IPS DF 4.7 (cell line): ENCODE data around the gene ZBTB40.

Experiments used
- DNase-seq: peaks from one replicate; pipeline ENCODE4 v3.0.0-alpha.2; 2013; ENCODE audit warnings: low spot score; ENCODE audit errors: extremely low read depth

The ZBTB40 gene

GRCh38 chr1:22557341-22557950 lies 105.8 kb downstream of the ZBTB40 start:
- DNase-seq, result no peak

- DNase-seq, result no peak
Measured at GRCh38 chr1:22562584-22563583, 111.2 kb downstream of the ZBTB40 start, which contains the start of gene EPHA8. TSS of gene EPHA8 (plus strand) at chr1:22563489. CDS start at chr1:22563636, 147 bp downstream.

DNA sequence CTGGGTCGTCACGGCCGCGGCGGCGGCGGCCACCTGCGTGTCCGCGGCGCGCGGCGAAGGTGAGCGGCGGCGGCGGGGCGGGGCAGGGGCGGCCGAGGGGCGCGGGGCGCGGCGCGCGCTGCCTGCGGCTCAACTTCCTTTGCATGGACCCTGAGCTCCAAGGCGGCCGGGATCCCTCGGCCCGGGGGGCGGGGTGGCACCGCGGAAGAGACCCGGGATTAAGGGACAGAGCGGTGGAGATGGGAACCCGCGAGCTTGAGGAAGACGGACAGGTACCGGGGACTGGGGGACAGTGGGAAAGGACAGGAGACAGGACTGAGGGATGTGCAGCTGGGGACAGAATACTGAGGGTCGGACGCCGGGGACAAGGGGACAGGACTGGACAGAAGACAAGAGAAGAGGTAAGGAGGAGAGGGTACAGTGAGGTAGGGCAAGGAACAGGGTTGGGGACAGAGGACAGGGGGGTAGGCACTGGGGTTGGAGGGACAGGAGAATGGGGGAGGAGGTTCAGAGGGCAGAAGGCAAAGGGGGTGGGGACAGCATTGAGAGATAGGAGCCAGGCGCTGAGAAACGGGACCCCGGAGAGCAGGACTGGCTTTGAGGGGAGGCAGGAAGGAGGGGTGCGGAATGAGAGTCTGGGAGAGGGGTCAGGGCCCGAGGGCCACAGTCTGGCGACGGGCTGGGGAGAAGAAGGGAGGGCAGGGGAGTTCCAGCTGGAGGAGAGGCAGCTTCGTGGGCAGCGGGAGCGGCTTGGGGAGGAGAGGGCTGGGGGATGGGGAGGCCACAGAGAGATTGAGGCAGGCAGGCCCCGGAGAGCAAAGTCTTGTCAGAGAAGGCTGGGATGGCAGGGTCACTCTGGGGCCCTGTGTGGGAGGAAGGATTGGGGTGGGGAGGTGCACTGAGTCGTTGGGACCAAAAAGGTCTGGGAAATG lies 112.3 kb downstream of the ZBTB40 start:
- no peak for DNase-seq

GRCh38 chr1:22566161-22566560 lies 114.5 kb downstream of the ZBTB40 start:
- DNase-seq, result no peak

GRCh38 chr1:22567197-22567596 lies 115.5 kb downstream of the ZBTB40 start:
- no peak for DNase-seq

GRCh38 chr1:22567994-22568393 lies 116.3 kb downstream of the ZBTB40 start:
- no peak for DNase-seq

DNA sequence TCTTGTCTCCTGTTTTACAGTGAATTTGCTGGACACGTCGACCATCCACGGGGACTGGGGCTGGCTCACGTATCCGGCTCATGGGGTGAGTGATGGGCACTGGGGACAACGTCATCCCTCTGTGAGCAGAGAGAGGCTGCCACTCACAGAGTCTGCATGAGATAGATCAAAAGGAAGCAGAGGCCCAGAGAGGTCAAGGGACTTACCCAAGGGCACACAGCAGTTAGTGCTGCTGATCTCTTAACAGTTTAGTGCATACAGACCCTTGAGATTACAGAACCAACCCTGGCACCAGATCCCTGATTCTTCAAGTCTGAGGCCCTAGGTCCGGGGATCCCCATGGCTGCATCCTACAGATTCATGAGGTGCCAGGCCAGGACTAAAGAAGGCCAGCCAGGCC lies 117.6 kb downstream of the ZBTB40 start:
- DNase-seq, result no peak

DNA sequence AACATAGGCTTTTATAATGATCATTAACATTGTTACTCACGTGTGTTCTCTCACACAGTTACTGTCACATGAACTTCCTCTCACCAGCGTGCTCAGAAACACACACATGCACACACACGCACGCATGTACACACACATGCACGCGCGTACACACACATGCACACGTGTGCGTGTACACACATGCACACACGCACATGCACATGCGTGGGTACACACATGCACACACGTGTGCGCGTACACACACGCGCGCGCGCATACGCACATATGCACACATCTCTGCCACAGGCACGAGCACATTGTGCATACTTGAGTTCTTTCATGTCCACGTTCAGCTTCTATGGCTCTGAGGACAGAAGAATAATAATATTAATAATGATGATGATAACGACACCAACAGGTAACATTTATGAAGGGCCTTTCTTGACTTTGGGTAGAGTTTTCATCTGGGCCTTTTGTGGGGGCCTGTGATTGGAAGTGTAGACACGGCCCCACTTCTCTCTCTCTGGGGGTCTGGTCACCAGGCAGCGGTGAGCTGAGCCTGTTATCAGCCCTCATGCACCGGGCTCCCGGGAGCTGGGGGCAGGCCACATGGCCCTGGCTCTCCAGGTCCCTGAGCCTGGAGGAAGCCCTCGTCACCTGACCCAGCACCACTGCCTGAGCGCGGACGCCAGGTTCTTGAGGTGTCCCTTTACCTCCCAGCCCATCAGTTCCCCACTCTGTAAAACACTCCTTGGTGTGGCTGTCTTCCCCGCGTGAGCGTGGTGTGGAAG lies 118.7 kb downstream of the ZBTB40 start:
- no peak for DNase-seq

- DNase-seq, result no peak
Measured at GRCh38 chr1:22572818-22573217, 121.2 kb downstream of the ZBTB40 start.

DNA sequence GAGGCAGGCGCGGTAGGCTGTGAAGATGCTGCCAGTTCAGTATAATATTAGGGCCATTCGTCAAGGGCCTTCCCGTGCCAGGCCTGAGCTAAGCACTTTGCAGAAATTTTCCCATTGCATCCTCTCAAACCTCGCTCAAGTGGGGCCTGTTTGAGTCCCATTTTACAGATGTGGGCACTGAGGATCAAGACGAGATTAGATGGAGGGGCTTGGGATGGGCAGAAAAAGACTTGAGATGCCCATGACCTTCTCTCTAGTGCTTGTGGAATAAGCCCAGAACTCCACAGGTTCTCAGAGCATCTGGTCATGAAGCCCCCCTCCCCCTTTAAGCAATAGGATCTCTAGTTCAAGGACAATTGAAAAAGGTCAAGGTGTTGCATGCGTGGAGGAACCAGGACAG lies 121.6 kb downstream of the ZBTB40 start:
- DNase-seq, result no peak

GRCh38 chr1:22575532-22576149 lies 124.0 kb downstream of the ZBTB40 start:
- no peak for DNase-seq

GRCh38 chr1:22576150-22576544 lies 124.5 kb downstream of the ZBTB40 start:
- DNase-seq, result no peak

DNA sequence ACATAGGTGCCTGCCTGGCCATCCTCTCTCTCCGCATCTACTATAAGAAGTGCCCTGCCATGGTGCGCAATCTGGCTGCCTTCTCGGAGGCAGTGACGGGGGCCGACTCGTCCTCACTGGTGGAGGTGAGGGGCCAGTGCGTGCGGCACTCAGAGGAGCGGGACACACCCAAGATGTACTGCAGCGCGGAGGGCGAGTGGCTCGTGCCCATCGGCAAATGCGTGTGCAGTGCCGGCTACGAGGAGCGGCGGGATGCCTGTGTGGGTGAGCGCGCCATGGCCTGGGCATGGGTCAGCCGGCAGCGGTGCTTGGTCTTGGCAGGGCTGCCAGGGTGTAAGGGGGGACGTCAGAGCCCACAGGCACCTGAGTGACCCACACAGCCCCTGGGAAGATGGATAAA lies 125.0 kb downstream of the ZBTB40 start:
- DNase-seq, result no peak

- DNase-seq, result no peak
Measured at GRCh38 chr1:22578732-22579361, 127.2 kb downstream of the ZBTB40 start.

- no peak for DNase-seq
Measured at GRCh38 chr1:22579541-22580155, 128.0 kb downstream of the ZBTB40 start.
